Neuronal stem cell (in vitro differentiated cells): ENCODE data around the gene CEBPB.

ENCODE experiments used
- DNase-seq: peaks from one replicate; pipeline ENCODE4 v3.0.0-alpha.2; 2013; ENCODE audit warnings: low spot score
- H2AFZ ChIP-seq: one replicate; pipeline ENCODE4 v1.6.1; 2013; ENCODE audit warnings: mild to moderate bottlenecking, low read length, inconsistent platforms
- H2AK5ac ChIP-seq: 2 replicates; pipeline ENCODE4 v1.6.1; 2013; ENCODE audit warnings: low read depth, mild to moderate bottlenecking, inconsistent platforms, low read length, moderate library complexity, mixed read lengths
- H2BK120ac ChIP-seq: 2 replicates; pipeline ENCODE4 v1.6.1; 2013; ENCODE audit warnings: low read depth, mild to moderate bottlenecking, inconsistent platforms, low read length, moderate library complexity, mixed read lengths
- H2BK12ac ChIP-seq: one replicate; pipeline ENCODE4 v1.6.1; 2013; ENCODE audit warnings: low read length, inconsistent platforms
- H2BK15ac ChIP-seq: 2 replicates; pipeline ENCODE4 v1.6.1; 2013; ENCODE audit warnings: mild to moderate bottlenecking, low read length, inconsistent platforms, mixed read lengths
- H2BK5ac ChIP-seq: one replicate; pipeline ENCODE4 v1.6.1; 2013; ENCODE audit warnings: inconsistent platforms, mild to moderate bottlenecking, low read length, moderate library complexity
- H3K14ac ChIP-seq: one replicate; pipeline ENCODE4 v1.6.1; 2013; ENCODE audit warnings: low read length, inconsistent platforms
- H3K18ac ChIP-seq: 2 replicates; pipeline ENCODE4 v1.6.1; 2013; ENCODE audit warnings: low read length, inconsistent platforms
- H3K23ac ChIP-seq: 2 replicates; pipeline ENCODE4 v1.6.1; 2013; ENCODE audit warnings: low read depth, mild to moderate bottlenecking, mixed read lengths, low read length, inconsistent platforms; ENCODE audit not compliant: poor library complexity
- H3K27ac ChIP-seq: replicated peaks from 3 replicates; pipeline ENCODE4 v1.5.1; 2013; ENCODE audit warnings: low read length, inconsistent platforms
- H3K27me3 ChIP-seq, 3 experiments: 2 replicates each; pipeline ENCODE4 v1.6.1; 2013; ENCODE audit warnings: low read length in 3 of 3, mild to moderate bottlenecking in 2 of 3, inconsistent platforms in 1 of 3, low read depth in 1 of 3, mixed read lengths in 1 of 3, moderate library complexity in 1 of 3; ENCODE audit not compliant: control insufficient read depth in 3 of 3, insufficient read depth in 3 of 3
- H3K36me3 ChIP-seq, 2 donors: replicated peaks in 1 of 2; 2 replicates each; pipeline ENCODE4 v1.6.1; 2013; ENCODE audit warnings: low read length in 2 of 2; ENCODE audit not compliant: control insufficient read depth in 2 of 2, insufficient read depth in 2 of 2
- H3K4ac ChIP-seq: 2 replicates; pipeline ENCODE4 v1.6.1; 2013; ENCODE audit warnings: inconsistent platforms, mild to moderate bottlenecking, low read length, moderate library complexity
- H3K4me1 ChIP-seq, 2 donors: 1 replicate in 1 of 2; 2 replicates in 1 of 2; pipeline ENCODE4 v1.6.1; 2013; ENCODE audit warnings: low read length in 2 of 2, low read depth in 1 of 2; ENCODE audit not compliant: control insufficient read depth in 2 of 2, insufficient read depth in 1 of 2
- H3K4me2 ChIP-seq: one replicate; pipeline ENCODE4 v1.6.1; 2013; ENCODE audit warnings: mild to moderate bottlenecking, low read length, inconsistent platforms; ENCODE audit not compliant: insufficient read depth, poor library complexity, severe bottlenecking
- H3K4me3 ChIP-seq, 2 donors: 2 replicates each; pipeline ENCODE4 v1.5.1; 2013; ENCODE audit warnings: low read length in 2 of 2, mild to moderate bottlenecking in 2 of 2, inconsistent platforms in 1 of 2, moderate library complexity in 1 of 2
- H3K79me1 ChIP-seq: one replicate; pipeline ENCODE4 v1.6.1; 2013; ENCODE audit warnings: low read depth, mild to moderate bottlenecking, inconsistent platforms, low read length, moderate library complexity
- H3K9ac ChIP-seq: one replicate; pipeline ENCODE4 v1.6.1; 2013; ENCODE audit warnings: mild to moderate bottlenecking, low read depth, low read length, inconsistent platforms; ENCODE audit not compliant: poor library complexity
- H3K9me3 ChIP-seq, 2 donors: replicated peaks in 1 of 2; 2 replicates each; pipeline versions ENCODE3 to v1.6.1; 2013; ENCODE audit warnings: low read length in 2 of 2, mild to moderate bottlenecking in 2 of 2, inconsistent platforms in 1 of 2, low read depth in 1 of 2, mixed read lengths in 1 of 2, moderate library complexity in 1 of 2; ENCODE audit not compliant: control insufficient read depth in 2 of 2, insufficient read depth in 1 of 2
- H4K8ac ChIP-seq: one replicate; pipeline ENCODE4 v1.6.1; 2013; ENCODE audit warnings: low read depth, mild to moderate bottlenecking, inconsistent platforms, low read length, moderate library complexity
- H4K91ac ChIP-seq: one replicate; pipeline ENCODE4 v1.6.1; 2013; ENCODE audit warnings: low read length, low read depth, mild to moderate bottlenecking, inconsistent platforms; ENCODE audit not compliant: poor library complexity
- WGBS, 2 donors: extraction: QIAGEN DNeasy Blood & Tissue Kit; methylation state at CpG; one replicate each; pipeline ENCODE4 v1.1.7; 2013; ENCODE audit warnings: missing lambda C conversion rate in 2 of 2, mixed read lengths in 1 of 2; ENCODE audit not compliant: insufficient read length in 2 of 2, insufficient replicate concordance in 1 of 2; ENCODE audit errors: extremely low coverage in 2 of 2; 5-methylcytosine and 5-hydroxymethylcytosine counted together

Gene CEBPB

DNA sequence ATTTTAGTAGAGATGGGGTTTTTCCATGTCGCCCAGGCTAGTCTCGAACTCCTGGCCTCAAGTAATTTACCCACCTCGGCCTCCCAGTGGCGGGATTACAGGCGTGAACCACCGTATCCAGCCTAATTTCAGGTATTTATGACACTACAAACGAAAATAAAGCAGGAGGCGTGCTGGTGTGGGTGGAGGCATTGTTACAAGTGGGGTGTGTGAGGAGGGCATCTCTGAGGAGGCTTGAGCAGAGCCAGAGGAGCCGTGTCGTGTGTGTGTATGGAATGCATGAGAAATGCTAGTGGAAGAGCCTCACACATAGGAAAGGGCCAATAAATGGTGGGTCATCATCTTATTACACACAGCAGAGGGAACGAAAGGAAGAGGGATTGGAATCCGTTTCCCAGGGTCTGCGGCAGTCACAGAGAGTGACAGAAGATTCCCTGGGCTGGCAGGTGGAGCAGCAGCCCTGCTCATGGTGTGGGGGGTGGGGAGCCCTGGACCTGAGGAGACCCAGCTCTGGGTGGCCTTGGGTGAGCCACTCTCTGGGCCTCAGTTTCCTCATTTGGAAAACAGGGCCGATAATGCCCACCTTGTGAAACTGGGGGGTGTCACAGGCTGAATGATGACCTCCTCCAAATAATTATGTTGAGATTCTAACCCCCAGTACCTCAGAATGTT lies 19.9 kb upstream of the CEBPB start:
- H3K27me3 ChIP-seq: no peaks in the 10 kb centered on the region
- H2BK15ac ChIP-seq: no peak overlapping the region
- H2BK12ac ChIP-seq: no peak overlapping the region
- no peak overlapping the region for H3K4me2 ChIP-seq
- H3K14ac ChIP-seq: no peak overlapping the region
- WGBS, 2 donors: no CpG with 5 or more reads among the region's 14 CpGs
- H3K27ac ChIP-seq: no peak overlapping the region
- peak overlapping the region; percentile 66 for H2AK5ac ChIP-seq
- peak overlapping the region; percentile 70 for H3K18ac ChIP-seq
- no peak overlapping the region for H3K4ac ChIP-seq
- no peaks in the 10 kb centered on the region for H3K36me3 ChIP-seq
- H4K91ac ChIP-seq: no peak overlapping the region
- no peak overlapping the region for H2BK5ac ChIP-seq
- H3K9ac ChIP-seq: no peak overlapping the region
- no peak overlapping the region for H2BK120ac ChIP-seq
- peak overlapping the region in 1 of 2 donors; percentile 13 for H3K4me3 ChIP-seq
- H2AFZ ChIP-seq: no peak overlapping the region
- DNase-seq: no peak
- H4K8ac ChIP-seq: no peak overlapping the region
- H3K79me1 ChIP-seq: no peaks in the 10 kb centered on the region
- H3K4me1 ChIP-seq: peaks cover 2 to 11% of the 10 kb centered on the region in 2 donors
- no peak overlapping the region for H3K23ac ChIP-seq
- peaks cover 0 to 2% of the 10 kb centered on the region in 2 donors for H3K9me3 ChIP-seq

DNA sequence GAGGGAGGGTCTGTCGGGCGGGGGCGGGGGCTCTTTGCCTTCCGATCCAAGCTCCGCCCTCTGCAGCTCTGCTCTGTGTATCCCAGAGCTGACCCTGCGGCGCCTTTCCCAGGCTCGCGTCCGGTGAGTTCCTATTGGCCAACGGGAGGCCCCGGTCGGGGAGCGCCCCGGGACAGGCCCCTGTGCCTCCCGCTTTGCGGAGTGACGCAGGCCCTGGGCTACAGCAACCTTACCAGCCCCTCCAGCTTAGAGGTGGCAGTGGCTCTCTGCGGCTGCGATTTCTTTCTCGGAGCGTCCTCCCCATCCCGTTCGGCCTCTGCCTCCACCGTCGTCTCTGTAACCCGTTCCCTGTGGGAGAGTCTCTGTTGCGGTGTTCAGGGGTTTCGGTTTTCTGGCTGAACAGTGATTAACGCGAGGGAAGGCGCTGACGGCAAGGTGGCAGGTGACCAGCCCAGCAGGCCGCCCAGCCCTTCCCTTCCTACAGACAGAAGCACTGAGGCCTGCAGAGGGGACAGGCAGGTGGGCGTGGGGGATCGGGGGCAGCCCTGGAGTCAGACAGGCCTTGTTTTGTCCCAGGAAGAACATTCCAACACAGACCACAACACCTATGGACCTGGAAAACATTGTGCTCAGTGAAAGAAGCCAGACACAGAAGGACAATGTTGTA lies 18.1 kb upstream of the CEBPB start:
- Histone ChIP-seq H2BK120ac (peak overlapping the region; percentile 91), H2BK12ac (no peak overlapping the region), H3K4me2 (peak overlapping the region; percentile 86), H4K8ac (peak overlapping the region; percentile 19), H3K4ac (no peak overlapping the region), H3K36me3 (no peaks in the 10 kb centered on the region), H3K9me3 (peaks cover 0 to 2% of the 10 kb centered on the region in 2 donors), H3K4me3 (peak overlapping the region; percentile 47 to 79), H3K79me1 (no peaks in the 10 kb centered on the region), H4K91ac (no peak overlapping the region), H3K18ac (peak overlapping the region; percentile 96), H3K9ac (peak overlapping the region; percentile 82), H3K14ac (peak overlapping the region; percentile 6), H2BK5ac (peak overlapping the region; percentile 77), H3K4me1 (peaks cover 0 to 9% of the 10 kb centered on the region in 2 donors), H3K27ac (peak overlapping the region; percentile 69), H2AK5ac (no peak overlapping the region), H2AFZ (peak overlapping the region; percentile 89), H3K27me3 (no peaks in the 10 kb centered on the region), H3K23ac (peak overlapping the region; percentile 51), H2BK15ac (peak overlapping the region; percentile 84)
- WGBS, 2 donors: no CpG with 5 or more reads among the region's 36 CpGs
- peak; percentile 74 for DNase-seq

DNA sequence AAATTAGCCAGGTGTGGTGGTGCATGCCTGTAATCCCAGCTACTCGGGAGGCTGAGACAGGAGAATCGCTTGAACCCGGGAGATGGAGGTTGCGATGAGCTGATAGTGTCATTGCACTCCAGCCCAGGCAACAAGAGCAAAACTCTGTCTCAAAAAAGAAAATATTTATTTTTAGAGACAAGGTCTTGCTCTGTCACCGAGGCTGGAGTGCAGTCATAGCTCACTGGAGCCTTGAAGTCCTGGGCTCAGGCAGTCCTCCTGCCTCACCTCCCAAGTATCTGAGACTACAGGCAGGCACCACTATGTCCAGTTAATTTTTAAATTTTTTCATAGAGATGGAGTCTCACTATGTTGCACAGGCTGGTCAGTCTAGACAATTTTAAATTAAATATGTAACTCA lies 16.2 kb upstream of the CEBPB start:
- H3K4me3 ChIP-seq: no peak overlapping the region

More for the DNA sequence above, 16.2 kb upstream of the CEBPB start:
- H3K27ac ChIP-seq: no peak overlapping the region
- no peaks in the 10 kb centered on the region for H3K36me3 ChIP-seq
- H3K18ac ChIP-seq: no peak overlapping the region
- no CpG with 5 or more reads among the region's 5 CpGs for WGBS, 2 donors
- H2BK15ac ChIP-seq: no peak overlapping the region
- H3K79me1 ChIP-seq: no peaks in the 10 kb centered on the region
- peaks cover 0 to 1% of the 10 kb centered on the region in 2 donors for H3K9me3 ChIP-seq
- H3K23ac ChIP-seq: no peak overlapping the region
- no peak overlapping the region for H3K4ac ChIP-seq
- H2AK5ac ChIP-seq: no peak overlapping the region
- no peak overlapping the region for H3K14ac ChIP-seq
- no peak overlapping the region for H3K4me2 ChIP-seq
- H2BK120ac ChIP-seq: no peak overlapping the region
- H3K4me1 ChIP-seq: peaks cover 0 to 9% of the 10 kb centered on the region in 2 donors
- no peak overlapping the region for H3K9ac ChIP-seq
- H4K8ac ChIP-seq: no peak overlapping the region
- no peak for DNase-seq
- H2AFZ ChIP-seq: no peak overlapping the region
- no peak overlapping the region for H2BK5ac ChIP-seq
- H4K91ac ChIP-seq: no peak overlapping the region
- no peaks in the 10 kb centered on the region for H3K27me3 ChIP-seq
- H2BK12ac ChIP-seq: no peak overlapping the region
